HL-60/S4 treated with phorbol 12-myristate 13-acetate at 8.2 ng/mL for 4 days and 3 days (cell line): ENCODE results near the gene F8.
"Not testable (repeated sequence)": the region's sequence is repeated elsewhere in the genome, so short reads cannot be mapped to it uniquely, and the experiment has no call there.

Experiments
- in situ Hi-C: fragments of 300-500 bp; cut with MboI; formaldehyde crosslinking; loops from 2 replicates; pipeline ENCODE4 v1.15.0; 2022; ENCODE audit warnings: low sequenced_read_pairs

Gene F8

GRCh38 chrX:155035688-155036087 is 13.2 kb upstream of the F8 start:
- in situ Hi-C loops = no loop called here

- in situ Hi-C loops = no loop called here
Observed at GRCh38 chrX:155031657-155032056, 9.1 kb upstream of the F8 start.

GRCh38 chrX:155028877-155029291 is 6.4 kb upstream of the F8 start:
- in situ Hi-C loops = no loop called here

- in situ Hi-C loops = no loop called here
Observed at GRCh38 chrX:155028129-155028528, 5.6 kb upstream of the F8 start.

- in situ Hi-C loops = no loop called here
Observed at GRCh38 chrX:155027509-155028066, 5.1 kb upstream of the F8 start.

GRCh38 chrX:155026727-155027508 is 4.4 kb upstream of the F8 start, which contains the start of gene FUNDC2:
Gene FUNDC2, plus strand, starts transcription at chrX:155026844. Its CDS starts 95 bp downstream, at chrX:155026939.
- in situ Hi-C loops = no loop called here

- in situ Hi-C loops = no loop called here
Observed at GRCh38 chrX:155026420-155026726, 3.9 kb upstream of the F8 start.

GRCh38 chrX:155023907-155024833 is 1.6 kb upstream of the F8 start:
- in situ Hi-C loops = no loop called here

- in situ Hi-C loops = no loop called here
Observed at GRCh38 chrX:155020591-155020990, 1.9 kb downstream of the F8 start.

GRCh38 chrX:155009994-155010472 is 12.5 kb downstream of the F8 start:
- in situ Hi-C loops = no loop called here

- in situ Hi-C loops = not testable (repeated sequence)
Observed at GRCh38 chrX:155008578-155008977, 13.9 kb downstream of the F8 start.

GRCh38 chrX:155006913-155007671 is 15.4 kb downstream of the F8 start:
- in situ Hi-C loops = not testable (repeated sequence)

GRCh38 chrX:155006379-155006778 is 16.1 kb downstream of the F8 start:
- in situ Hi-C loops = not testable (repeated sequence)

- in situ Hi-C loops = no loop called here
Observed at GRCh38 chrX:155005190-155005589, 17.3 kb downstream of the F8 start.

- in situ Hi-C loops = no loop called here
Observed at GRCh38 chrX:155001873-155002272, 20.6 kb downstream of the F8 start.

GRCh38 chrX:155000841-155001240 is 21.7 kb downstream of the F8 start:
- in situ Hi-C loops = no loop called here

- in situ Hi-C loops = no loop called here
Observed at GRCh38 chrX:154998204-154998880, 24.2 kb downstream of the F8 start.

GRCh38 chrX:154991476-154991875 is 31.0 kb downstream of the F8 start:
- in situ Hi-C loops = no loop called here

GRCh38 chrX:154991039-154991438 is 31.5 kb downstream of the F8 start:
- in situ Hi-C loops = no loop called here

- in situ Hi-C loops = no loop called here
Observed at GRCh38 chrX:154990496-154990895, 32.0 kb downstream of the F8 start.
